ENCODE measurements around the gene METTL24.
A peak's percentile ranks its signal among the peaks of the same experiment; 100 is the strongest.

Gene METTL24

DNA sequence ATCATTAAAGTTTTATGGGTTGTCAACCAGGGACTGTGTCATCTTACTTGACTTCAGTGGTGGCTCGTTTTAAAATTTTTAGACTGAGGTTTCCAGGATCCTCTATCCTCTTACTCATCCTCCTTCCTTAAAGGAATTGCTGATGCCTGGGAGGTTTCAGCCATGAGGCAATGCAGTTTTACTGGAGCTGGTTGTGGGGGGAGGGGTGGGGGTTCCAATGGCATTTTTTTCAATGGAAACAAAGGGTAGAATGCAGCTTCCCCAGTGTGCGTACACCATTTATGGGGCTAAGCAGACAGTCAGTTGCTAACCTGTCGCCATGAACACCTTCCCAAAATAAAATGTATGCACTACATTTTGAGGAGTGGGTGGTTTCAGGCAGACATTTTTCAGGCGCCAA lies 88.0 kb downstream of the METTL24 start:
- Histone ChIP-seq H2AFZ (ENCODE audit: low read depth, low read length) (no peak overlapping the region), H2BK120ac (ENCODE audit: low read depth, low read length) (no peak overlapping the region), H3K18ac (ENCODE audit: low read depth in 1 of 2, low read length in 2 of 2) (no peak overlapping the region), H3K9ac (ENCODE audit: low read length) (no peak overlapping the region), H2AK5ac (ENCODE audit: low read length, severe bottlenecking) (no peak overlapping the region), H3K4me3 (ENCODE audit: insufficient read depth in 1 of 2, low read depth in 1 of 2, low read length in 2 of 2) (no peak overlapping the region), H3K27me3 (ENCODE audit: control insufficient read depth in 1 of 2, insufficient read depth in 1 of 2, low read length in 2 of 2) (no peaks in the 10 kb centered on the region), H3K27ac (ENCODE audit: low read length, poor library complexity, severe bottlenecking) (no peak overlapping the region), H2BK12ac (ENCODE audit: low read length in 2 of 2) (no peak overlapping the region), H3K23ac (ENCODE audit: low read length in 2 of 2) (no peak overlapping the region), H4K8ac (ENCODE audit: low read length) (no peak overlapping the region), H4K91ac (ENCODE audit: low read length) (no peak overlapping the region), H3K79me1 (replicated peaks; ENCODE audit: low read length, poor library complexity, severe bottlenecking) (no peaks in the 10 kb centered on the region), H3K9me3 (ENCODE audit: control insufficient read depth, low read length) (no peaks in the 10 kb centered on the region), H3K36me3 (ENCODE audit: control insufficient read depth in 1 of 2, insufficient read depth in 2 of 2, low read depth in 1 of 2, low read length in 2 of 2) (no peaks in the 10 kb centered on the region), H3K14ac (ENCODE audit: low read length in 2 of 2) (no peak overlapping the region), H2BK15ac (ENCODE audit: low read depth, poor library complexity, severe bottlenecking) (no peak overlapping the region), H3K4ac (ENCODE audit: low read depth in 1 of 2, low read length in 2 of 2) (no peak overlapping the region), H3K4me2 (ENCODE audit: low read length, poor library complexity, severe bottlenecking) (no peak overlapping the region), H3K4me1 (ENCODE audit: control insufficient read depth, insufficient read depth, low read depth, low read length) (no peaks in the 10 kb centered on the region), H2BK5ac (ENCODE audit: low read depth, low read length, poor library complexity, severe bottlenecking) (no peak overlapping the region)
- DNase-seq, result peak; percentile 1
- WGBS, result 50% methylated on average over 2 of the region's 4 CpGs

DNA sequence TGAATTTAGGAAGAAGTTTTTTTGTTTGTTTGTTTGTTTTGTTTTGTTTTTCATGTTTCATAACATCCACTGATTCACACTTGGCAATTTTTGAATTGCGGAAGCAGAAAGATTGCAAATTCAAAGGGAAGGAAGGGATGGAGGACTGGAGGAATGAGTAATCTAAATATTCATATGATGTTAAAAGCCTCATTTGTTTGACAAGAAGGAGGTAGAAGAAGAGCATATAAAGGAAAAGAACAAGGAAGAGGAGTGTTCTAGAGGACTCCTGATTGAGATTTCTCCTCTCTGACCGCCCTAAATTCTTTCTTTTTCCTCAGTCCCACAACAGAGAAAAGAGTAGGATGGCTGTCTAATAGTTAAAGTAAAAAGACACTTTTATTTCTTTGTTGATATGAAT lies 88.5 kb downstream of the METTL24 start:
- Histone ChIP-seq H3K18ac (ENCODE audit: low read depth in 1 of 2, low read length in 2 of 2) (no peak overlapping the region), H3K9ac (ENCODE audit: low read length) (no peak overlapping the region), H2AK5ac (ENCODE audit: low read length, severe bottlenecking) (no peak overlapping the region), H3K4me3 (ENCODE audit: insufficient read depth in 1 of 2, low read depth in 1 of 2, low read length in 2 of 2) (no peak overlapping the region), H3K36me3 (ENCODE audit: control insufficient read depth in 1 of 2, insufficient read depth in 2 of 2, low read depth in 1 of 2, low read length in 2 of 2) (no peaks in the 10 kb centered on the region), H3K14ac (ENCODE audit: low read length in 2 of 2) (no peak overlapping the region), H4K8ac (ENCODE audit: low read length) (no peak overlapping the region), H2BK12ac (ENCODE audit: low read length in 2 of 2) (no peak overlapping the region), H4K91ac (ENCODE audit: low read length) (no peak overlapping the region), H3K27ac (ENCODE audit: low read length, poor library complexity, severe bottlenecking) (no peak overlapping the region), H3K4ac (ENCODE audit: low read depth in 1 of 2, low read length in 2 of 2) (no peak overlapping the region), H3K4me2 (ENCODE audit: low read length, poor library complexity, severe bottlenecking) (no peak overlapping the region), H2AFZ (ENCODE audit: low read depth, low read length) (no peak overlapping the region), H3K79me1 (replicated peaks; ENCODE audit: low read length, poor library complexity, severe bottlenecking) (no peaks in the 10 kb centered on the region), H3K4me1 (ENCODE audit: control insufficient read depth, insufficient read depth, low read depth, low read length) (no peaks in the 10 kb centered on the region), H2BK5ac (ENCODE audit: low read depth, low read length, poor library complexity, severe bottlenecking) (no peak overlapping the region), H2BK120ac (ENCODE audit: low read depth, low read length) (no peak overlapping the region), H3K27me3 (ENCODE audit: control insufficient read depth in 1 of 2, insufficient read depth in 1 of 2, low read length in 2 of 2) (no peaks in the 10 kb centered on the region), H3K23ac (ENCODE audit: low read length in 2 of 2) (no peak overlapping the region), H2BK15ac (ENCODE audit: low read depth, poor library complexity, severe bottlenecking) (no peak overlapping the region), H3K9me3 (ENCODE audit: control insufficient read depth, low read length) (no peaks in the 10 kb centered on the region)
- no peak for DNase-seq
- WGBS, result 100% methylated on average over 1 of the region's 2 CpGs

GRCh38 chr6:110266996-110267395 lies 91.2 kb downstream of the METTL24 start:
- no peak for DNase-seq
- H3K18ac ChIP-seq (ENCODE audit: low read depth in 1 of 2, low read length in 2 of 2), result no peak overlapping the region
- H2BK12ac ChIP-seq (ENCODE audit: low read length in 2 of 2), result no peak overlapping the region
- H4K8ac ChIP-seq (ENCODE audit: low read length), result no peak overlapping the region
- no peak overlapping the region for H3K4ac ChIP-seq (ENCODE audit: low read depth in 1 of 2, low read length in 2 of 2)
- no peak overlapping the region for H2BK120ac ChIP-seq (ENCODE audit: low read depth, low read length)
- no peak overlapping the region for H3K27ac ChIP-seq (ENCODE audit: low read length, poor library complexity, severe bottlenecking)
- H3K79me1 ChIP-seq (replicated peaks; ENCODE audit: low read length, poor library complexity, severe bottlenecking), result no peaks in the 10 kb centered on the region
- no peak overlapping the region for H3K9ac ChIP-seq (ENCODE audit: low read length)
- H3K9me3 ChIP-seq (ENCODE audit: control insufficient read depth, low read length), result no peaks in the 10 kb centered on the region
- no peaks in the 10 kb centered on the region for H3K27me3 ChIP-seq (ENCODE audit: control insufficient read depth in 1 of 2, insufficient read depth in 1 of 2, low read length in 2 of 2)
- no peak overlapping the region for H3K4me2 ChIP-seq (ENCODE audit: low read length, poor library complexity, severe bottlenecking)
- H3K4me3 ChIP-seq (ENCODE audit: insufficient read depth in 1 of 2, low read depth in 1 of 2, low read length in 2 of 2), result no peak overlapping the region
- no peaks in the 10 kb centered on the region for H3K36me3 ChIP-seq (ENCODE audit: control insufficient read depth in 1 of 2, insufficient read depth in 2 of 2, low read depth in 1 of 2, low read length in 2 of 2)
- H2BK15ac ChIP-seq (ENCODE audit: low read depth, poor library complexity, severe bottlenecking), result no peak overlapping the region
- no peak overlapping the region for H2AFZ ChIP-seq (ENCODE audit: low read depth, low read length)
- H3K14ac ChIP-seq (ENCODE audit: low read length in 2 of 2), result no peak overlapping the region
- H3K4me1 ChIP-seq (ENCODE audit: control insufficient read depth, insufficient read depth, low read depth, low read length), result no peaks in the 10 kb centered on the region
- no peak overlapping the region for H4K91ac ChIP-seq (ENCODE audit: low read length)
- no peak overlapping the region for H3K23ac ChIP-seq (ENCODE audit: low read length in 2 of 2)
- no peak overlapping the region for H2AK5ac ChIP-seq (ENCODE audit: low read length, severe bottlenecking)
- no peak overlapping the region for H2BK5ac ChIP-seq (ENCODE audit: low read depth, low read length, poor library complexity, severe bottlenecking)

- no peak overlapping the region for H4K8ac ChIP-seq (ENCODE audit: low read length)
- no peak overlapping the region for H2BK12ac ChIP-seq (ENCODE audit: low read length in 2 of 2)
- no peaks in the 10 kb centered on the region for H3K27me3 ChIP-seq (ENCODE audit: control insufficient read depth in 1 of 2, insufficient read depth in 1 of 2, low read length in 2 of 2)
- H3K4me3 ChIP-seq (ENCODE audit: insufficient read depth in 1 of 2, low read depth in 1 of 2, low read length in 2 of 2), result no peak overlapping the region
- H2AFZ ChIP-seq (ENCODE audit: low read depth, low read length), result no peak overlapping the region
- H2BK120ac ChIP-seq (ENCODE audit: low read depth, low read length), result no peak overlapping the region
- H3K4me1 ChIP-seq (ENCODE audit: control insufficient read depth, insufficient read depth, low read depth, low read length), result no peaks in the 10 kb centered on the region
- H3K9ac ChIP-seq (ENCODE audit: low read length), result no peak overlapping the region
- H3K23ac ChIP-seq (ENCODE audit: low read length in 2 of 2), result no peak overlapping the region
- H3K27ac ChIP-seq (ENCODE audit: low read length, poor library complexity, severe bottlenecking), result no peak overlapping the region
- no peak overlapping the region for H2BK15ac ChIP-seq (ENCODE audit: low read depth, poor library complexity, severe bottlenecking)
- no peak overlapping the region for H2BK5ac ChIP-seq (ENCODE audit: low read depth, low read length, poor library complexity, severe bottlenecking)
- no peak overlapping the region for H3K4me2 ChIP-seq (ENCODE audit: low read length, poor library complexity, severe bottlenecking)
- no peak overlapping the region for H2AK5ac ChIP-seq (ENCODE audit: low read length, severe bottlenecking)
- no peaks in the 10 kb centered on the region for H3K79me1 ChIP-seq (replicated peaks; ENCODE audit: low read length, poor library complexity, severe bottlenecking)
- no CpG with 5 or more reads among the region's 3 CpGs for whole genome bisulfite sequencing
- no peaks in the 10 kb centered on the region for H3K36me3 ChIP-seq (ENCODE audit: control insufficient read depth in 1 of 2, insufficient read depth in 2 of 2, low read depth in 1 of 2, low read length in 2 of 2)
- H3K9me3 ChIP-seq (ENCODE audit: control insufficient read depth, low read length), result no peaks in the 10 kb centered on the region
- no peak for DNase-seq
- H3K14ac ChIP-seq (ENCODE audit: low read length in 2 of 2), result no peak overlapping the region
- H4K91ac ChIP-seq (ENCODE audit: low read length), result no peak overlapping the region
- no peak overlapping the region for H3K18ac ChIP-seq (ENCODE audit: low read depth in 1 of 2, low read length in 2 of 2)
- H3K4ac ChIP-seq (ENCODE audit: low read depth in 1 of 2, low read length in 2 of 2), result no peak overlapping the region
Measured at GRCh38 chr6:110265273-110265672, 92.9 kb downstream of the METTL24 start.

Measured in mesenchymal stem cell (in vitro differentiated cells and primary cell).